ENCODE data around the gene NADSYN1. TPM values are rescaled to one million over a fixed set of nuclear protein-coding genes. Genes with fewer than 3 reads are reported as not detected.

NADSYN1 gene
- total and polyA plus RNA-seq, 2 experiments from 2014 or later = 35.6 to 54.9 TPM

DNA sequence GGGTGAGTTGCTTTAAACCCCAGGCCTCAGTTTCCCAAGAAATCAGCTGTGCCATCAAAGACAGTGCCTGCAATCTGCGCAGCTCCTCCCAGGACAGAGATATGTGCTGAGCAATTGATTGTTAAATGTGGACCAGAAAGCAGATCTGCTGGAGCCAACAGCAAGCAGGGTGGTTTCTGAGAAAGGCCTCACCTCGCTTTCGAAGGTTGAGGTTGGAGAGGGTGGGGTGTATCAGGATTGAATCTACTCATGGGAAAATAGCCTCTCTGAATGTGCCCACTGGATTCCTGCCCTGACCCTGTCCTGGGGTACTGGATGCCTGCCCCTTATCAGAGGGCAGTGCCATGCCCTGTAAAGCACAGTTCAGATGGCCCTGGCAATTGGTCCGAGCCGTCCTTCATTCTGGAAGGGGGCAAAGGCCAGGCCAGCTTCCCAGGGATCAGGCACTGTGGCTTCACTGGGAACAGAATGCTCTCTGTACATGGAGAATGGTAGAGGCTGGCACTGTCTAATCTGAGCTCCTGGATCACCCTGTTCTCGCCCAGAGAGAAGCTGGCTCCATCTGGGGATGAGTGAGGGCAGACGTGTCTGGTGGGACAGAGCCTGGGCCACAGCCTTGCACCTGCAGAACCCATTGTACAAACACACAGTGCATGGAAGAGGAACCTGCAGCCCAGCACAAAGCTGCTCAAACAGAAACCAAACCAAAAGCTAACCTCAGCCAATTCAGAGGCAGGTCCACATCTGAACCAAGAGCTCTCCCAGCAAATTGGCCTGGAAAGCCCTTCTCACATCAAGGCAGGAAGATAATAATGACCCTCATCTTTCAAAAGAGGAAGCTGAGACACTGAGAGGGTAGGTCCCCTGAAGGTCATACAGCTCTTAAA, 20.0 kb upstream of the NADSYN1 start:
- Histone ChIP-seq H3K4me3 (no peak overlapping the region), H3K27me3 (ENCODE audit: insufficient read depth) (no peaks in the 10 kb centered on the region), H2AFZ (no peak overlapping the region), H3K4me1 (ENCODE audit: insufficient read depth) (no peaks in the 10 kb centered on the region), H3K9me2 (ENCODE audit: insufficient read depth) (peaks cover 4% of the 10 kb centered on the region; the same call in 1 of the 2 replicates), H3K79me2 (replicated peaks; ENCODE audit: insufficient read depth) (no peaks in the 10 kb centered on the region), H3K4me2 (no peak overlapping the region), H3K36me3 (ENCODE audit: insufficient read depth) (peaks cover 13% of the 10 kb centered on the region), H3F3A (replicated peaks; ENCODE audit: low read depth) (no peaks in the 10 kb centered on the region), H3K27ac (ENCODE audit: low read depth) (no peak overlapping the region), H4K20me1 (replicated peaks; ENCODE audit: insufficient read depth) (peaks cover 6% of the 10 kb centered on the region; the same call in 1 of the 2 replicates)
- Mint-ChIP-seq H3K4me3 (no peak overlapping the region), H3K27me3 (ENCODE audit: insufficient read depth, low read depth, poor library complexity) (peaks cover 6% of the 10 kb centered on the region), H3K9me3 (peaks cover 4% of the 10 kb centered on the region; the same call in 1 of the 3 replicates), H3K36me3 (ENCODE audit: low read depth) (peaks cover 32% of the 10 kb centered on the region), H3K27ac (no peak overlapping the region), H3K4me1 (peaks cover 4% of the 10 kb centered on the region; the same call in 1 of the 3 replicates)
- DNase-seq (ENCODE audit: low spot score) = no peak
- TF ChIP-seq CREB1 (CRISPR knock-in tag; IDR thresholded peaks at IDR 0.05; ENCODE audit: low read depth) = no peak
- TF ChIP-seq CTCF (conservative IDR thresholded peaks at IDR 0.05; ENCODE audit: low read depth in 2 of 2) = no peak
- no peak for TF ChIP-seq JUNB (IDR thresholded peaks at IDR 0.05; ENCODE audit: unreplicated experiment)
- TF ChIP-seq, protein P1, sequence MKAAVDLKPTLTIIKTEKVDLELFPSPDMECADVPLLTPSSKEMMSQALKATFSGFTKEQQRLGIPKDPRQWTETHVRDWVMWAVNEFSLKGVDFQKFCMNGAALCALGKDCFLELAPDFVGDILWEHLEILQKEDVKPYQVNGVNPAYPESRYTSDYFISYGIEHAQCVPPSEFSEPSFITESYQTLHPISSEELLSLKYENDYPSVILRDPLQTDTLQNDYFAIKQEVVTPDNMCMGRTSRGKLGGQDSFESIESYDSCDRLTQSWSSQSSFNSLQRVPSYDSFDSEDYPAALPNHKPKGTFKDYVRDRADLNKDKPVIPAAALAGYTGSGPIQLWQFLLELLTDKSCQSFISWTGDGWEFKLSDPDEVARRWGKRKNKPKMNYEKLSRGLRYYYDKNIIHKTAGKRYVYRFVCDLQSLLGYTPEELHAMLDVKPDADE (IDR thresholded peaks at IDR 0.05) = no peak
- TF ChIP-seq POLR2AphosphoS5 (IDR thresholded peaks at IDR 0.05; ENCODE audit: low read depth) = no peak
- TF ChIP-seq EZH2phosphoT487 (IDR thresholded peaks at IDR 0.05; ENCODE audit: unreplicated experiment) = no peak
- no peak for TF ChIP-seq EZH2 (IDR thresholded peaks at IDR 0.05; ENCODE audit: low read depth, unreplicated experiment)
- TF ChIP-seq, protein P2, sequence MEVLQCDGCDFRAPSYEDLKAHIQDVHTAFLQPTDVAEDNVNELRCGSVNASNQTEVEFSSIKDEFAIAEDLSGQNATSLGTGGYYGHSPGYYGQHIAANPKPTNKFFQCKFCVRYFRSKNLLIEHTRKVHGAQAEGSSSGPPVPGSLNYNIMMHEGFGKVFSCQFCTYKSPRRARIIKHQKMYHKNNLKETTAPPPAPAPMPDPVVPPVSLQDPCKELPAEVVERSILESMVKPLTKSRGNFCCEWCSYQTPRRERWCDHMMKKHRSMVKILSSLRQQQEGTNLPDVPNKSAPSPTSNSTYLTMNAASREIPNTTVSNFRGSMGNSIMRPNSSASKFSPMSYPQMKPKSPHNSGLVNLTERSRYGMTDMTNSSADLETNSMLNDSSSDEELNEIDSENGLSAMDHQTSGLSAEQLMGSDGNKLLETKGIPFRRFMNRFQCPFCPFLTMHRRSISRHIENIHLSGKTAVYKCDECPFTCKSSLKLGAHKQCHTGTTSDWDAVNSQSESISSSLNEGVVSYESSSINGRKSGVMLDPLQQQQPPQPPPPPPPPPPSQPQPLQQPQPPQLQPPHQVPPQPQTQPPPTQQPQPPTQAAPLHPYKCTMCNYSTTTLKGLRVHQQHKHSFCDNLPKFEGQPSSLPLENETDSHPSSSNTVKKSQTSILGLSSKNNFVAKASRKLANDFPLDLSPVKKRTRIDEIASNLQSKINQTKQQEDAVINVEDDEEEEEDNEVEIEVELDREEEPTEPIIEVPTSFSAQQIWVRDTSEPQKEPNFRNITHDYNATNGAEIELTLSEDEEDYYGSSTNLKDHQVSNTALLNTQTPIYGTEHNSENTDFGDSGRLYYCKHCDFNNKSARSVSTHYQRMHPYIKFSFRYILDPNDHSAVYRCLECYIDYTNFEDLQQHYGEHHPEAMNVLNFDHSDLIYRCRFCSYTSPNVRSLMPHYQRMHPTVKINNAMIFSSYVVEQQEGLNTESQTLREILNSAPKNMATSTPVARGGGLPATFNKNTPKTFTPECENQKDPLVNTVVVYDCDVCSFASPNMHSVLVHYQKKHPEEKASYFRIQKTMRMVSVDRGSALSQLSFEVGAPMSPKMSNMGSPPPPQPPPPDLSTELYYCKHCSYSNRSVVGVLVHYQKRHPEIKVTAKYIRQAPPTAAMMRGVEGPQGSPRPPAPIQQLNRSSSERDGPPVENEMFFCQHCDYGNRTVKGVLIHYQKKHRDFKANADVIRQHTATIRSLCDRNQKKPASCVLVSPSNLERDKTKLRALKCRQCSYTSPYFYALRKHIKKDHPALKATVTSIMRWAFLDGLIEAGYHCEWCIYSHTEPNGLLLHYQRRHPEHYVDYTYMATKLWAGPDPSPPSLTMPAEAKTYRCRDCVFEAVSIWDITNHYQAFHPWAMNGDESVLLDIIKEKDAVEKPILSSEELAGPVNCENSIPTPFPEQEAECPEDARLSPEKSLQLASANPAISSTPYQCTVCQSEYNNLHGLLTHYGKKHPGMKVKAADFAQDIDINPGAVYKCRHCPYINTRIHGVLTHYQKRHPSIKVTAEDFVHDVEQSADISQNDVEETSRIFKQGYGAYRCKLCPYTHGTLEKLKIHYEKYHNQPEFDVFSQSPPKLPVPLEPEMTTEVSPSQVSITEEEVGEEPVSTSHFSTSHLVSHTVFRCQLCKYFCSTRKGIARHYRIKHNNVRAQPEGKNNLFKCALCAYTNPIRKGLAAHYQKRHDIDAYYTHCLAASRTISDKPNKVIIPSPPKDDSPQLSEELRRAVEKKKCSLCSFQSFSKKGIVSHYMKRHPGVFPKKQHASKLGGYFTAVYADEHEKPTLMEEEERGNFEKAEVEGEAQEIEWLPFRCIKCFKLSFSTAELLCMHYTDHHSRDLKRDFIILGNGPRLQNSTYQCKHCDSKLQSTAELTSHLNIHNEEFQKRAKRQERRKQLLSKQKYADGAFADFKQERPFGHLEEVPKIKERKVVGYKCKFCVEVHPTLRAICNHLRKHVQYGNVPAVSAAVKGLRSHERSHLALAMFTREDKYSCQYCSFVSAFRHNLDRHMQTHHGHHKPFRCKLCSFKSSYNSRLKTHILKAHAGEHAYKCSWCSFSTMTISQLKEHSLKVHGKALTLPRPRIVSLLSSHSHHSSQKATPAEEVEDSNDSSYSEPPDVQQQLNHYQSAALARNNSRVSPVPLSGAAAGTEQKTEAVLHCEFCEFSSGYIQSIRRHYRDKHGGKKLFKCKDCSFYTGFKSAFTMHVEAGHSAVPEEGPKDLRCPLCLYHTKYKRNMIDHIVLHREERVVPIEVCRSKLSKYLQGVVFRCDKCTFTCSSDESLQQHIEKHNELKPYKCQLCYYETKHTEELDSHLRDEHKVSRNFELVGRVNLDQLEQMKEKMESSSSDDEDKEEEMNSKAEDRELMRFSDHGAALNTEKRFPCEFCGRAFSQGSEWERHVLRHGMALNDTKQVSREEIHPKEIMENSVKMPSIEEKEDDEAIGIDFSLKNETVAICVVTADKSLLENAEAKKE (CRISPR knock-in tag; IDR thresholded peaks at IDR 0.05) = no peak
- no peak for TF ChIP-seq STAT1 (IDR thresholded peaks at IDR 0.05; ENCODE audit: unreplicated experiment)
- TF ChIP-seq NANOG (IDR thresholded peaks at IDR 0.05; ENCODE audit: borderline replicate concordance) = no peak
- TF ChIP-seq ZNF114 (CRISPR knock-in tag; IDR thresholded peaks at IDR 0.05) = no peak
- TF ChIP-seq ZNF331 (CRISPR knock-in tag; IDR thresholded peaks at IDR 0.05; ENCODE audit: low read depth) = no peak
- TF ChIP-seq REST (IDR thresholded peaks at IDR 0.05; ENCODE audit: unreplicated experiment) = no peak
- no peak for ATAC-seq

Measured in GM23338 (cell line).